Ovary (tissue), 3 donors: Measurements from ENCODE around the gene MEOX2.

ENCODE experiments used
- CTCF ChIP-seq, 3 donors: fragments of 450-650 bp in 2 of 3; fragments of 200-600 bp in 1 of 3; IDR thresholded peaks; one replicate each; pipeline versions ENCODE4 v1.5.1 to v1.8.0; 2016 to 2022; ENCODE audit warnings: antibody characterized with exemption in 3 of 3, mild to moderate bottlenecking in 1 of 3
- EP300 ChIP-seq: sonication (generic); formaldehyde crosslinking; IDR thresholded peaks from one replicate; pipeline ENCODE4 v1.6.1; 2017; ENCODE audit warnings: antibody characterized with exemption
- POLR2A ChIP-seq: fragments of 450-650 bp; IDR thresholded peaks from one replicate; pipeline ENCODE4 v1.6.1; 2017; ENCODE audit warnings: antibody characterized with exemption, mild to moderate bottlenecking, moderate library complexity
- donor health status: DM: no; HTN: no; CAD: no.

GRCh38 chr7:15720849-15721471 is 34.5 kb upstream of the MEOX2 start:
- TF ChIP-seq CTCF (IDR thresholded peaks at IDR 0.05): peak in 1 of 3 donors; percentile 26
- no peak for TF ChIP-seq POLR2A
- TF ChIP-seq EP300: no peak
